Measurements from ENCODE around the gene NUP188. TPM values are rescaled to one million over a fixed set of nuclear protein-coding genes. Genes with fewer than 3 reads are reported as not detected.

The NUP188 gene
- total and polyA plus RNA-seq, 2 of the 13 experiments (the other 11 are each of a cell fraction or from before 2014, with no cell fraction given) = 28.0 to 38.5 TPM

DNA sequence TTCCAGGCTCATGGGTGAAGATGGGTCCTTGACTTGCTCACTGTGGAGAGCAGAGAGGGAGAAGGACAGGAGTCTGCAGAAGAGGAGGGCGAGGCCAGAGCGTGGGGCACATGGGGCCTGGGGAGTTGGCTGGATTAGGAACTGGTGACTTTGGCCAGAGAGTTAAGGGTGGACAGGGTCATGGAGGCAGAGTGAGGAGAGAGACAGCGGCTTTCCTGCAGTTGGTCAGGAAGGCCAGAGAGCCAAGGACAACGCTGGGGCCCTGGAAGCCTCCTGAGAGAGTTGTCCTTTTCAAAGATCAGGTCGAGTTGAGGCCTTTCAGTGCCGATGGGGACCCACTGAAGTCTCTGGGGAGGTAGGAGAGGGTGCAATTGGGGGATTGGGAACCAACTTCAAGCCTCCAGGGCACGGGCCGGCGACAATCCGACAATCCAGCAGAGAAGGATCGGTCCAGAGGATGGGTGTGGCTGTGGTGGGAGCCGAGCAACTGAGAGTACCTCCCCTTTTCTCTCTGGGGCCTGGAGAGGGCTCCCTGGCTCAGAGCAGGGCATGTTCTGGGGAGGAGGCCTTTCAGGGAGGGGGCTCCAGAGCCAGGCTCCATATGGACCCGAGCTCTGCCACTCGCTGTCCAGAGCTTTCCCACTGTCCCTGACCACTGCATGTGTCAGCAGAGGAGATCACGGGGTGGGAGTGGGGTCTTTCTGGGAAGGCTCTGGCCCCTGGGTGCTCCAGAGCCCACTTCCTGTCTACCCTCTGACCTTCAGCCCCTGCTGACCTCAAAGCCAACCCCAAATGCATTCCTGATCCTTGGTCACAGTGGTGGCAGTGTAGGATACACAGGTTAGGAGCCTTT, 34.2 kb upstream of the NUP188 start (continued):
- TF ChIP-seq, protein P1, sequence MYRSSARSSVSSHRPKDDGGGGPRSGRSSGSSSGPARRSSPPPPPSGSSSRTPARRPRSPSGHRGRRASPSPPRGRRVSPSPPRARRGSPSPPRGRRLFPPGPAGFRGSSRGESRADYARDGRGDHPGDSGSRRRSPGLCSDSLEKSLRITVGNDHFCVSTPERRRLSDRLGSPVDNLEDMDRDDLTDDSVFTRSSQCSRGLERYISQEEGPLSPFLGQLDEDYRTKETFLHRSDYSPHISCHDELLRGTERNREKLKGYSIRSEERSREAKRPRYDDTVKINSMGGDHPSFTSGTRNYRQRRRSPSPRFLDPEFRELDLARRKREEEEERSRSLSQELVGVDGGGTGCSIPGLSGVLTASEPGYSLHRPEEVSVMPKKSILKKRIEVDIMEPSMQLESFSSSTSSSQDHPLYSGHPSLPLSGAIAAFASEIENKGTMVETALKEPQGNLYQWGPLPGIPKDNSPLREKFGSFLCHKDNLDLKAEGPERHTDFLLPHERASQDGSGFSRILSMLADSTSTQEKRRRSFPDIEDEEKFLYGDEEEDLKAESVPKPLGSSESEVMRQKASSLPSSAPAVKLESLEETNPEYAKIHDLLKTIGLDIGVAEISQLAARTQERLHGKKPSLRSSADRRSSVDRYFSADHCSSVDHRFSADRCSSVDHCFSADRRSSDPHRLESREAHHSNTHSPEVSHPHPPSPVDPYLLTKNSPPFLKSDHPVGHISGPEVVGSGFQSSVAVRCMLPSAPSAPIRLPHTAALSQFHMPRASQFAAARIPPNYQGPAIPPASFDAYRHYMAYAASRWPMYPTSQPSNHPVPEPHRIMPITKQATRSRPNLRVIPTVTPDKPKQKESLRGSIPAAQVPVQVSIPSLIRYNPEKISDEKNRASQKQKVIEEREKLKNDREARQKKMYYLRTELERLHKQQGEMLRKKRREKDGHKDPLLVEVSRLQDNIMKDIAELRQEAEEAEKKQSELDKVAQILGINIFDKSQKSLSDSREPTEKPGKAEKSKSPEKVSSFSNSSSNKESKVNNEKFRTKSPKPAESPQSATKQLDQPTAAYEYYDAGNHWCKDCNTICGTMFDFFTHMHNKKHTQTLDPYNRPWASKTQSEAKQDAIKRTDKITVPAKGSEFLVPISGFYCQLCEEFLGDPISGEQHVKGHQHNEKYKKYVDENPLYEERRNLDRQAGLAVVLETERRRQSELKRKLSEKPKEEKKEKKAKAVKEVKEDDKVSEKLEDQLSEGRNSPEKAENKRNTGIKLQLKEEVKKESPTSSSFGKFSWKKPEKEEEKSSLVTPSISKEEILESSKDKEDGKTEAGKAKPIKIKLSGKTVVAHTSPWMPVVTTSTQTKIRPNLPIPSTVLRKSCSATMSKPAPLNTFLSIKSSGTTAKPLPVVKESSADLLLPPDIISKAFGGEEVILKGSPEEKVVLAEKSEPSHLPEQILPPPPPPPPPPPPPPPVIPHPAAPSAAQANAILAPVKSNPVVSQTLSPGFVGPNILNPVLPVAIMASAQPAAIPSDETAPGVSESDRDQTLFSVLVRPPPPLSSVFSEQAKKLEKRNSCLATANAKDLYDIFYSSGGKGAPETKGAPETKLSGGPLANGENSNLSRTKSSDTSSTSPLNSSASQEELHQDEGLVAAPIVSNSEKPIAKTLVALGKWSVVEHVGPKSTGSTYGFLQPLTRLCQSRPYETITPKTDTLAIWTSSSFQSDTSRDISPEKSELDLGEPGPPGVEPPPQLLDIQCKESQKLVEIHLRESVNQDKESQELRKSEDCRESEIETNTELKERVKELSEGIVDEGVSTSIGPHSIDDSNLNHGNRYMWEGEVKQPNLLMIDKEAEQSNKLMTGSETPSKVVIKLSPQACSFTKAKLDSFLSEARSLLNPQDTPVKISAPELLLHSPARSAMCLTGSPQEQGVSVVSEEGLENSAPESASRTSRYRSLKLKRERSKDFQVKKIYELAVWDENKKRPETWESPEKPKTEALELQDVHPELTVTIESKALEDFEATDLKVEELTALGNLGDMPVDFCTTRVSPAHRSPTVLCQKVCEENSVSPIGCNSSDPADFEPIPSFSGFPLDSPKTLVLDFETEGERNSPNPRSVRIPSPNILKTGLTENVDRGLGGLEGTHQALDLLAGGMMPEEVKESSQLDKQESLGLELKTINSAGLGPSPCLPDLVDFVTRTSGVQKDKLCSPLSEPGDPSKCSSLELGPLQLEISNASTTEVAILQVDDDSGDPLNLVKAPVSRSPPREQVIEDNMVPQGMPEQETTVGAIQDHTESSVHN (CRISPR knock-in tag; IDR thresholded peaks at IDR 0.05) = no peak

Measured in HepG2 (cell line).